Erythroblast (primary cell): ENCODE results near the gene COMT.

ENCODE experiments used
- DNase-seq, 2 experiments: peaks; one replicate each; lab custom pipeline; 2025; lab: John Stamatoyannopoulos, UW
- GATA1 ChIP-seq: IDR thresholded peaks from 2 replicates; pipeline ENCODE4 v1.6.1; 2011; ENCODE audit warnings: low read depth, mild to moderate bottlenecking, control low read depth, low read length, moderate library complexity
- POLR2A ChIP-seq: IDR thresholded peaks from 2 replicates; pipeline ENCODE4 v1.6.1; 2011; ENCODE audit warnings: mild to moderate bottlenecking, low read length

Gene COMT

DNA sequence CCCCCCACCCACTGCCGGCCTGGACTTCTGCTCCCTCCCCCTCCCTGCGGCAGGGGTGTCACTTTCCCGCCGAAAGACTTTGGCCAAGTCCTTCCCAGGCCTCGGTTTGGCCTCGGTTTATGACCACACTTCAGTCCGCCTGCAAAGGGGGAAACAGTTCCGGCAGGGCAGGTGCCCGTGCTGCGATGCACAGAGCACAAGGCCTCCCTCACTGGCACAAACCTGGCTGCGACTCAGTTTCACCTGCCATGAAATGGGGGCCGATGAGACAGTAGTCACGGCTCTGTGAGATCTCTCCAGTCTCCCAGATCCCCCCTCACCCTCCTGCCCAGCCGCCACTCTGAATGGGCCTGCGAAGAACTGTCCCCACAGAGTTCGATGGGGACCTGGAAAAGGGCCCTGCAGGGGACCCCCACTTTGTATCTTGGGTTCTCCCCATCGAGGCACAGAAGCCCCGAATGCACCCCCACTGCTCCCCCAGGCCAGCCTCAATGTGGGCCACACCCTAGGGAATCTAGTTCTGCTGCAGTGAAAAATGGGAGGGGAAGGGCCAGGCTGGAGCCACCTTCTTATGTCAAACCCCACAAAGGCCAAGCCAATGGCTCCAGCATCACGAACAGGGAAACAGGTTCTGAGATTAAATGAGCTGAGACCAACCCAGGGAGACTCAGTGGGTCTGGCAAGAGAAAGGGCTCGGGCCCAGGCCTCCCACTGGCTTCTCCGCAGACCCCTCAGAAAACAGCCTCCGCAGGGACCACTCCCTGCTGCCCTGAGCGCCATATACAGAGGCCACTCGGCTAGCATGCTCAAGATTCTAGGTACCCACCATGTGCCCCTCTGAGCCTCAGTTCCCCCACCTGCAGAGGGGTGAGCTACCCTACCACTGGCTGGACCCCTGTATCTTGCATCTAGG, 46.1 kb downstream of the COMT start:
- DNase-seq, result no peak
- no peak for TF ChIP-seq GATA1
- no peak for TF ChIP-seq POLR2A

DNA sequence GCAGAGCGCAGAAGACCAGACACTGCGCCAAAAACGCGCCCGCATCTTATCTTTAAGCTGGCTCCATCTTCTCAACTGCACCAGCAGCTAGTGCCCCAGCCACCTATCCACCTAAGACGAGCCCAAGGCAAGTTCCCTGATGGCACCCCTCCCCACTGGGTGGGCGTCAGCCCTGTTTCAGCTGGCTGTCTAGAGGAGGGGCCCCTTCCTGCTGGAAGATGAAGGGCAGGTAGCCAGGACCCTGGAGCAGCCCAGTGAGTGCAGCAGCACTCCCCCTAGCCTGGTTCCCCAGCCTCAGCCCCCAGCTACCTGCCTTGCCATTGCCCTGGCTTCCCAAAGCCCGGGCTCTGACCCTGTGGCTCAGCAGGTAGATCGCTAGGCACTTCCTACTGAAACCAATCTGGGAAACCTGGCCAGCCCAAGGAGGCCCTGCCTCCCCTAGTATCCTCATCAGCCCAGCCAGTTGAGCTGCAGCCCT, 46.8 kb downstream of the COMT start:
- no peak for DNase-seq
- no peak for TF ChIP-seq GATA1
- TF ChIP-seq POLR2A, result no peak

DNA sequence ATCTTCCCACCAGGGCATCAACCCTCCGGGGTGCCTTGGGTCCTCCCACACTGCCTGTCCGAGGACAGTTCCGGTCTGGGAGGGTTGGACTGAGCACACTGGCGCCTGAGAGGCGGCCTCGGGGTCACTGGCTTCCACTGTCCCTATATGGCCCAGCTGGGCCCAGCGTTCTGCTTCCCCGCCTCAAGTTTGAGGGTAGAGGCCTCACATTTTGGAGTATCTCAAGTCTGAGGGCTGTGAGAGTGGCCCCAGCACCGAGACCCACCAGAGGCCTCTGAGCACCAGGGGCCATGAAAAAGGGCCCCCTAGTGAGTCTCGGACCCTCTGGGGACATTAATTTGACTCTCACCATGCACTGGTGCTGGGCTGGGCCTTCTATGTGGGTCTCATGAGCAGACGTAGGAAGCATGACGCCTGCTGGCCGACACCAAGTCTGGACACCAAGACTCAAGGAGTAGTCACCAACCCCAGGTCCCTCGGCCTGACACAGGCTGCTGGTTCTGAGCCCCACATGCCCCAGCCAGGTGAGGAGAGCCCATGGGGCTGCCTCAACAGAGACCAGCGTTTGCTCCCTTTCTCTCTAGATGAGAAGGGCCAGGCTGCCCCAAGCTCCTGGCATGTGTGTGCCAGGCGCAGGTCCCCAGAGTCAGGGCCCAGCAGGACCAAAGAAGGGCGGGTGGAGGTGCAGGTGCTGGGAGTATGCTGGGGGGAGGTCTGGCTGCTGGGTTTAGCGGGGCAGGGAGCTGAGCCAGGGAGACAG, 47.6 kb downstream of the COMT start:
- no peak for DNase-seq
- no peak for TF ChIP-seq POLR2A
- TF ChIP-seq GATA1, result no peak

DNA sequence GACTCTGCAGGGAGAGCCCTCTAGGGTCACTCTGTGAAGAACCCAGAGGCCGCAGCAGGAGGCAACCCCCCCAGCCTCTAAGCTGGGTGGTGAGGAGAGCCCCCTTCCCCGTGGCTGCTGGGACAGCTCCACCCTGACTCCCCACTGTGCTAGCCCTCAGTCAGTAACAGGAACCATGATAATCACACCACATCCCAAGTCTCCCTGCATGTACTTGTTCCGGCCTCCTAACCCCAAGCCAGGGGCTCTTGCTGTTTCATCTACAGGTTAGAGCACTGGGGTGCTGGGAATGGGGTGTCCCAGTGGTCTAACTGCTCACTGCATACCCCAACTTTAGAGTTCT, 48.1 kb downstream of the COMT start:
- DNase-seq, result no peak

DNA sequence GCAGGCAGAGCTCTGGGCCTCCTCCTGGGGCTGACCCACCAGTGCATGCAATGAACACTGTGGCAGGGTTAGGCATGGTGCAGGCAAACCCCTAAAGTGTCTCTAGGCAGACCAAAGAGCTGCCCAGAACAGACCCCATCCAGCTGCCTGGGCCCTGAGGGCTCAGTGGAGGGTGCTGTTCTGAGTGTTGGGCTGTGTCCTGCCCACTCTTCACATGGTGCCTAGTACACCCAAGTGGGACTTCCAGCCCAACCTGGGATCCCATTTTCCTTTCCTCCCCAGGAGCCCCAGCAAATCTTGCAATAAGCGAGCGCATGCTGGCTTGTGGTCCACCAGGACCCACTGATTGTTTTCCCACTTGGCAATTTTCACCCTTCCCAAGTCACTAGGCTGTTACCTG, 48.6 kb downstream of the COMT start:
- TF ChIP-seq GATA1 (no peak), POLR2A (no peak)
- no peak for DNase-seq

More for the DNA sequence above, 48.1 kb downstream of the COMT start:
- TF ChIP-seq GATA1 (no peak), POLR2A (no peak)

DNA sequence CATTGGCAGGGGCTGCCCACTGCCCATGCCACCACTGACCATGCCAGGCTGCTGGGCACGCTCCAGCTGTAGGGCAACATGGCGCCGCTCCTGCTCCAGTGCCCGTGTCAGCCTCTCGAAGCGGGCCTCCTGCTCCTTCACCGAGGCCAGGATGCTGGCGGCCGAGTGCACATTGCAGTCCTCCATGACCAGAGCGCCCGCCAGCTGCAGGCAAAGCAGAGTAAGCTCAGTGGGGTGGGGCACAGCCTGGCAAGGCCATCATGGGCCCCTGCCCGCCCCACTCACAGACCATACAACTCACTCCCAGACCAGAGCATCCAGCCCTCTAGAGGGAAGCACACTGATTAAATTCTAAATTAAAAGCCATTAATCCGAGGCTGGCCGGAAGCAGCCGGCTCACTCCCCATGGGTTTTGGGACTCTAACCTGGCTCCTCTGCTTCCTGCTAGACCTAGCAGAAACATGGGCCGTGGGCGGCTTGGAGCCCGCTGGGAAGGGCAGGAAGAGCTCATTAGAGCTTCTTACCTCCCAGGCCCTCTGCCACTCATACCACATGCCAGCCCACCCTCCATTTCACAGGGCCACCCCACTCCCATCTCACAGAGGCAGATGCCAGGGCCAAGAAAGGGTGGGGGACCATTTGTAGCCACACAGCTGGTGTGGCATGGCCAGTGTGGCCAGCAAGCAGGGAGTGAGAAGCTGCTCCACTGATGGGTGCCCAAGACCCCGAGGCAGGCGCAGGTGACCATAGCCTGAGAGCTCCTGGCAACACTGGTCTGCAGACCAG, 49.2 kb downstream of the COMT start:
- no peak for TF ChIP-seq POLR2A
- TF ChIP-seq GATA1, result no peak
- no peak for DNase-seq

DNA sequence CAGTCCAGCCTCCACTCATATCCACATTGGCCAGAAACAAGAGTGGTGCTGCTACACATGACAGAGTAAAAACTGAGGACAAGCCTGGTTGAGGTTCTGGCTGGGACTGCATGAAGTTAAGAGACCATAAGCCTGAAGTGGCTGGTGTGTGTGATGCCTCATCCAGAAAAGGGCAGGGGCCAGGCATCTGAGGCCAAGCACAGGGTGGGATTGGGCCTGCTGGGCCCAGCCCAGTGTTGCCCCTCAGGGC, 49.7 kb downstream of the COMT start:
- TF ChIP-seq GATA1 (no peak), POLR2A (no peak)
- DNase-seq, result no peak

DNA sequence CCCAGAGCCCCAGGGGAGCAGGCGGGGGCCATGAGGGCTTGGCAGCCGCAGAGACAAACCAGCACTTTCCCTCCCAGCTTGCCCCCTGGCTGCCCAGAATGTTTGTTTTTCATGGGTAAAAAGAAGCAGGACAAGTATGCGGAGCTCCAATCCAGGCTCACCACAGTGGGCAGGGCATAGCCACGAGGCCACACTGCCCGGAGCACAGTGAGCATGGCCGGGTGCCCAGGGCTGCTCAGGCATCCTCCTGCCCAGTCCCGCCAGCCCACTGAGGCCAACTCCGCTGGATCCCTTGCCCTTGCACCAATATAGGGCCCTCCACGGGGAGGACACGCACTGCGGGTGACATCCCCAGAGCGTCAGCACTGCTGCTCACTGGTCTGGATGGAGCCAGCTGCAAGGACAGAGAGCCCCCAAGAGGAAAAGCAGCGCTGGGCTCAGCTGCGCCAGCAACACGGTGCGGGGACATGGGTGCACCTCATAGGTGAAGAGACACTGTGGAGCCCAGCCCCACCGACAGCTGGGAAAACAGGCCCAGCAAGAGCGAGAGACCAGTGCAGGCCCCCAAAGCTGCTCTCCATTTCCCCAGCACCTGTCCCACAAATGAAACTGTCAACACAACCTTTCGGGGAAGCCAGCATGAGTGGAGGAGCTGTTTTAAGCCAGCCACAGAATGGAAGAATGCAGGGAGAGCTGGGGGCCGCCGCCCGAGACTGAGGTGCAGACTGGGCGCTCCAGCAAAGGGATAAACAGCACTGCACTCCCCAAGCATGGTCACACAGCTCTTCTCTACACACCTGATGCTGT, 50.3 kb downstream of the COMT start:
- no peak for TF ChIP-seq GATA1
- no peak for TF ChIP-seq POLR2A
- no peak for DNase-seq

DNA sequence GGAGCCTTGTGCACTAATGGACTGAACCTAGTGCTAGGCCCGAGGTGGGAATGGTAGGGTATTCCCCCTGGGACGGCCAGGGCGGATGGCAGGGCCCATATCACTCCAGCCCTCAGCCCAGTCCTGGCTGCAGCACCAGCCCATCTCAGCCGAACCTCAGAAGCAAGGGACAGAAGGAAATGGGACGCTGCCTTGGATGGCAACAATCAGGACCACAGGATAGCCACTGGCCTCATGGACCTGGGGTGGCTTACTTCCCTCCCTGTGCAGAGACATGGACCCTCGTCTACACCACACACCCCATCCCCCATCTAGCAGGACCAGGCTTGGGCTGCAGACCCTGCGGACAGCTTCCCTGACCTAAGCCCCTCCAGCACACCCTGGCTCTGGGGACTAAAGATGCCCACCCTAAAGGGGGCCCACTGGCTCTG, 50.9 kb downstream of the COMT start:
- DNase-seq, result no peak
- TF ChIP-seq POLR2A, result no peak
- no peak for TF ChIP-seq GATA1

DNA sequence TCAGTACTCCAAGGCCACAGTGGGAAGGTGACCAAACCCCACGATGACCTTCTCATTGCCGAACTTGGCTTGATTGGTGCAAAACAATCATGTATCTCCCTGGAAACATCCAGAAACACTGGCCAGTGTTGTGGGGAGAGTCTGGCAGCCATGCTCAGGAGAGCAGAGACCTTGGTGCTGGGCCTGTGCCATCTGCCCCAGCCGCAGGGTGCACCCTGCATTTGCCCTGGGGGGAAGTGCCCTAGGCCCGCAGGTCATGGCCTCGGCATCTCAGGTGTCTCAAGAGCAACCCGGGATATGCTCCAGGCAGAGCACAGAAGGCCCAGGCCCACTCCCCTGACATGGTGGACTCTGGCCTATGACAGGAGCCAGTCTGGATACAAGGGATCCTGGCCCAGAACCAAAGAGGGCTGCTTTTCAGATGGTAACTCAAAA, 51.4 kb downstream of the COMT start:
- TF ChIP-seq POLR2A (no peak), GATA1 (no peak)

DNA sequence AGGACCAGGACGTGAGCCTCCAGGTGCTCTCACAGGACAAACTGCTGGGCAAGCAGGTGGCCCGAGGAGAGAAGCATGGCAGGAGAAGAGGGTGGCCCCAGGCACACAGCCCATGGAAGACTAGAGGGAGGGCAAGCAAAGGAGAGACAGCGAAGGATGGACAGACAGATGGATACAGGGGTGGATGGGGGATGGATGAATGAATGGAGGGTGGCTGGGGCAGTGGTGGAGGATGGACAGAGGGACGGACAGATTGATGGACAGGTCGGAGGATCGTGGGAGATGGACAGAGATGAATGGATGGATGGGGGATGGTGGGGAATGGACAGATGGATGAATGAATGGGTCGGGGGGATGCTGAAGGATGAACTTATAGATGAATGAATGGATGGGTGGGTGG, 52.4 kb downstream of the COMT start:
- no peak for TF ChIP-seq GATA1
- DNase-seq, result no peak

More for the DNA sequence above, 51.4 kb downstream of the COMT start:
- DNase-seq, result no peak

DNA sequence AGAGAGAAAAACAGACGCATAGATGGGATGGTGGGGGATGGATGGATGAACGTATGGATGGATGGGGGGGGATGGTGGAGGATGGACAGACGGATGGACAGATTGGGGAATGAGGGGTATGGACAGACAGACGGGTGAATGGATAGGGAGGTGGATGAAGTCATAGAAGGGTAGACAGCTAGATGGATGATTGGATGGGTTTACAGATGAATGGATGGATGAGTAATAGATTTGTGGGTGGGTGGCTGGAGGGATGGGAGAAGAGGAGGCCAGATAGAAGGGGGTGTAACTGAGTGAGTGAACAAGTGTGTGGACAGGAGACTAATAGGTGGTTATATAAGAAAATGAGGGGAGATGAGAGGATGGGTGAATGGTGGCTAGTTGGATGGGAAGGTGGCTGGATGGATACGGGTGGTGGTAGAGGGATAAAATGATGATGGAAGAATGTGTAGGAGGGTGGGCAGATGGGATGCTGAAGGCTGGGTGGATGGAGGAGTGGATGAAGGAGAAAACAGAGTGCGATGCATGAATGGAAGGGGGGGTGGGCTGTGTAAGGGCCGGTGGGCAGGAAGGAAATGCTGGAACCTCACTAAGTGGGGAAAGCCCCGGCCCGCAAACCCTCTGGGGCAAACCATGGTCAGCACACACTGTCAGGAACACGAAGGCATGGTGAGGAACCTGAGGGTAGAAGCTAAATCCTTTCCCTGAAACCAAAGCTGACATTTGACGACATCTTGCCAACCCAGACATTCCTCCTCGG, 53.5 kb downstream of the COMT start:
- DNase-seq, result no peak
- no peak for TF ChIP-seq POLR2A
